HUES64 (cell line): ENCODE data around the gene FAM114A2.
"Not testable (repeated sequence)": the region's sequence is repeated elsewhere in the genome, so short reads cannot be mapped to it uniquely, and the experiment has no call there.

ENCODE experiments used
- H3K27ac ChIP-seq: 2 replicates; pipeline ENCODE4 v1.7.0; 2013; ENCODE audit warnings: low read depth, low read length, inconsistent platforms
- H3K27me3 ChIP-seq: 2 replicates; pipeline ENCODE4 v1.6.1; 2013; ENCODE audit warnings: mild to moderate bottlenecking, low read length; ENCODE audit not compliant: insufficient read depth
- H3K36me3 ChIP-seq: 2 replicates; pipeline ENCODE4 v1.6.1; 2013; ENCODE audit warnings: mild to moderate bottlenecking, low read length; ENCODE audit not compliant: insufficient read depth
- H3K4me1 ChIP-seq: 2 replicates; pipeline ENCODE4 v1.6.1; 2013; ENCODE audit warnings: mild to moderate bottlenecking, low read length, moderate library complexity; ENCODE audit not compliant: insufficient read depth
- H3K4me3 ChIP-seq: 2 replicates; pipeline ENCODE4 v1.5.1; 2013; ENCODE audit warnings: mild to moderate bottlenecking, low read length, moderate library complexity
- H3K9ac ChIP-seq: 2 replicates; pipeline ENCODE4 v1.6.1; 2013; ENCODE audit warnings: mild to moderate bottlenecking, low read depth, low read length
- H3K9me3 ChIP-seq: 2 replicates; pipeline ENCODE4 v1.6.1; 2013; ENCODE audit warnings: low read depth, low read length; ENCODE audit not compliant: insufficient read depth
- WGBS: fragments of 150-250, 120-280 bp; methylation state at CpG from one replicate; pipeline ENCODE4 v1.1.7; 2013; ENCODE audit warnings: missing lambda C conversion rate; 5-methylcytosine and 5-hydroxymethylcytosine counted together

Gene FAM114A2

GRCh38 chr5:154047324-154047723 is 8.6 kb upstream of the FAM114A2 start:
- Histone ChIP-seq H3K9ac (no peak overlapping the region), H3K27ac (no peak overlapping the region), H3K27me3 (no peaks in the 10 kb centered on the region), H3K4me3 (no peak overlapping the region), H3K9me3 (no peaks in the 10 kb centered on the region), H3K36me3 (peaks cover 16% of the 10 kb centered on the region; the same call in 1 of the 2 replicates), H3K4me1 (no peaks in the 10 kb centered on the region)
- WGBS = 98% methylated on average over 3 of the region's 3 CpGs

GRCh38 chr5:154046486-154046885 is 7.8 kb upstream of the FAM114A2 start:
- WGBS = 89% methylated on average over 7 of the region's 7 CpGs
- H3K4me1 ChIP-seq = no peaks in the 10 kb centered on the region

GRCh38 chr5:154044581-154044980 is 5.9 kb upstream of the FAM114A2 start:
- Histone ChIP-seq H3K36me3 (peaks cover 5% of the 10 kb centered on the region; the same call in 1 of the 2 replicates), H3K4me1 (peaks cover 5% of the 10 kb centered on the region; the same call in 1 of the 2 replicates), H3K27ac (no peak overlapping the region), H3K4me3 (no peak overlapping the region), H3K9me3 (no peaks in the 10 kb centered on the region), H3K9ac (no peak overlapping the region), H3K27me3 (no peaks in the 10 kb centered on the region)
- 93% methylated on average over 2 of the region's 2 CpGs for WGBS

More at GRCh38 chr5:154046486-154046885, 7.8 kb upstream of the FAM114A2 start:
- Histone ChIP-seq H3K9ac (no peak overlapping the region), H3K4me3 (no peak overlapping the region), H3K36me3 (peaks cover 16% of the 10 kb centered on the region; the same call in 1 of the 2 replicates), H3K27me3 (no peaks in the 10 kb centered on the region), H3K9me3 (no peaks in the 10 kb centered on the region), H3K27ac (no peak overlapping the region)

- H3K27me3 ChIP-seq = no peaks in the 10 kb centered on the region
- H3K4me1 ChIP-seq = peaks cover 7% of the 10 kb centered on the region; the same call in 1 of the 2 replicates
- H3K9me3 ChIP-seq = no peaks in the 10 kb centered on the region
- H3K27ac ChIP-seq = no peak overlapping the region
- WGBS = 98% methylated on average over 3 of the region's 3 CpGs
- no peak overlapping the region for H3K4me3 ChIP-seq
- no peak overlapping the region for H3K9ac ChIP-seq
- 0 out of 2 replicates have a peak, but pooled peaks cover 5% of the 10 kb centered on the region for H3K36me3 ChIP-seq
Observed at GRCh38 chr5:154044099-154044498, 5.4 kb upstream of the FAM114A2 start.

- H3K4me1 ChIP-seq = peaks cover 7% of the 10 kb centered on the region; the same call in 1 of the 2 replicates
- no peak overlapping the region for H3K27ac ChIP-seq
- no CpG with 5 or more reads among the region's 2 CpGs for WGBS
- no peaks in the 10 kb centered on the region for H3K9me3 ChIP-seq
- no peak overlapping the region for H3K9ac ChIP-seq
- no peak overlapping the region for H3K4me3 ChIP-seq
- no peaks in the 10 kb centered on the region for H3K27me3 ChIP-seq
- H3K36me3 ChIP-seq = 0 out of 2 replicates have a peak, but pooled peaks cover 5% of the 10 kb centered on the region
Observed at GRCh38 chr5:154042766-154043165, 4.1 kb upstream of the FAM114A2 start.

- 0 out of 2 replicates have a peak, but pooled peaks cover 5% of the 10 kb centered on the region for H3K36me3 ChIP-seq
- H3K9ac ChIP-seq = peak overlapping the region; percentile 79
- peaks cover 7% of the 10 kb centered on the region; the same call in 1 of the 2 replicates for H3K4me1 ChIP-seq
- no peaks in the 10 kb centered on the region for H3K27me3 ChIP-seq
- WGBS = no CpG with 5 or more reads among the region's 1 CpG
- H3K9me3 ChIP-seq = no peaks in the 10 kb centered on the region
- H3K27ac ChIP-seq = no peak overlapping the region
- H3K4me3 ChIP-seq = peak overlapping the region; percentile 92
Observed at GRCh38 chr5:154039458-154039829, 734 bp upstream of the FAM114A2 start.

- Histone ChIP-seq H3K27me3 (no peaks in the 10 kb centered on the region), H3K4me1 (peaks cover 7% of the 10 kb centered on the region; the same call in 1 of the 2 replicates), H3K9me3 (no peaks in the 10 kb centered on the region), H3K4me3 (peak overlapping the region; percentile 92), H3K9ac (peak overlapping the region; percentile 79), H3K27ac (peak overlapping the region; percentile 58; the same call in 1 of the 2 replicates), H3K36me3 (0 out of 2 replicates have a peak, but pooled peaks cover 5% of the 10 kb centered on the region)
- 2% methylated on average over 22 of the region's 22 CpGs for WGBS
Observed at GRCh38 chr5:154038261-154038706, 426 bp downstream of the FAM114A2 start.

GRCh38 chr5:154034944-154035343 is 3.8 kb downstream of the FAM114A2 start:
- WGBS = 95% methylated on average over 3 of the region's 3 CpGs
- Histone ChIP-seq H3K27ac (no peak overlapping the region), H3K4me3 (no peak overlapping the region), H3K27me3 (no peaks in the 10 kb centered on the region), H3K9ac (no peak overlapping the region), H3K9me3 (no peaks in the 10 kb centered on the region), H3K4me1 (peaks cover 6% of the 10 kb centered on the region; the same call in 1 of the 2 replicates), H3K36me3 (no peaks in the 10 kb centered on the region)

GRCh38 chr5:154031937-154032489 is 6.7 kb downstream of the FAM114A2 start:
- Histone ChIP-seq H3K27me3 (no peaks in the 10 kb centered on the region), H3K9me3 (no peaks in the 10 kb centered on the region), H3K4me3 (no peak overlapping the region), H3K4me1 (no peaks in the 10 kb centered on the region), H3K36me3 (no peaks in the 10 kb centered on the region), H3K27ac (no peak overlapping the region), H3K9ac (no peak overlapping the region)
- 94% methylated on average over 2 of the region's 2 CpGs for WGBS

GRCh38 chr5:154025951-154026350 is 12.8 kb downstream of the FAM114A2 start:
- Histone ChIP-seq H3K36me3 (0 out of 2 replicates have a peak, but pooled peaks cover 2% of the 10 kb centered on the region), H3K4me3 (no peak overlapping the region), H3K27ac (no peak overlapping the region), H3K9ac (no peak overlapping the region), H3K4me1 (no peaks in the 10 kb centered on the region), H3K27me3 (no peaks in the 10 kb centered on the region), H3K9me3 (no peaks in the 10 kb centered on the region)

GRCh38 chr5:154018919-154019318 is 19.8 kb downstream of the FAM114A2 start:
- not testable (repeated sequence) for H3K36me3 ChIP-seq, H3K4me1 ChIP-seq, H3K4me3 ChIP-seq, H3K9ac ChIP-seq, H3K27ac ChIP-seq, H3K27me3 ChIP-seq, H3K9me3 ChIP-seq
- WGBS = 100% methylated on average over 1 of the region's 1 CpG
